ENCODE data around the gene SLC4A4. TPM values are rescaled to one million over a fixed set of nuclear protein-coding genes. Genes with fewer than 3 reads are reported as not detected.

SLC4A4 gene
- total RNA-seq, 2 experiments from 2014 or later, result 0.08 to 0.14 TPM

DNA sequence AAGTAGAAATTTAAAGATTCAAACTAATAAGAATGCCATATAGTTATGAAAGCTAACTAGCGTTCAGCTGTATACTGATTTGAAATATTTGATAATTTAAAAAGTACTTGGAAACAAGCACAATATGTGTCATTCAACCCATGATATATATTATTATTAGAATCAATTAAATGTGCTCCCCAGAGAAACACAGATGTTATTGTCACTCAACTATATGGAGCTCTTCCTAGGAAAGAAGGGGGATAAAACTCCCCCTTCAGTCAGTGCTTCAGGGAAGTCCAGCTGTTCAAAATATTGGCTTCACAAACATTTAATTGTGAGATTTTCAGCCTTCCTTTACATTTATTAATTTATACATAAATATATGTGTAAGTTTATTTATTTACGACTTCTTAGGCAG is 135.9 kb downstream of the SLC4A4 start:
- intact Hi-C loops (cut with DNase I, micrococcal nuclease), result no loop called here
- Histone ChIP-seq H3K27ac (ENCODE audit: low read depth in 1 of 2, low read length in 2 of 2) (no peak overlapping the region), H3K4me3 (ENCODE audit: low read length) (no peak overlapping the region), H3K36me3 (ENCODE audit: insufficient read depth, low read length) (no peaks in the 10 kb centered on the region), H3K9me3 (ENCODE audit: control insufficient read depth in 1 of 2, insufficient read depth in 1 of 2, low read length in 2 of 2) (no peaks in the 10 kb centered on the region), H3K4me1 (ENCODE audit: insufficient read depth, low read length) (no peaks in the 10 kb centered on the region), H3K27me3 (ENCODE audit: control insufficient read depth in 1 of 2, insufficient read depth in 2 of 2, low read length in 2 of 2) (no peaks in the 10 kb centered on the region)
- peaks cover 4% of the 10 kb centered on the region for H3K27me3 Mint-ChIP-seq
- no peaks in the 10 kb centered on the region for H3K36me3 Mint-ChIP-seq (ENCODE audit: low read depth)
- H3K4me3 Mint-ChIP-seq, result no peak overlapping the region
- DNase-seq (no peak), ATAC-seq (ENCODE audit: poor library complexity) (no peak)
- no peak overlapping the region for H3K27ac Mint-ChIP-seq
- TF ChIP-seq CTCF (IDR thresholded peaks at IDR 0.05), result no peak
- ChIA-PET POLR2A (no interaction called here), CTCF (no interaction called here)
- no peaks in the 10 kb centered on the region for H3K9me3 Mint-ChIP-seq
- no peaks in the 10 kb centered on the region for H3K4me1 Mint-ChIP-seq (ENCODE audit: low read depth)

- ATAC-seq (ENCODE audit: poor library complexity) (no peak), DNase-seq (no peak)
- Mint-ChIP-seq H3K4me3 (no peak overlapping the region), H3K27ac (no peak overlapping the region), H3K27me3 (peaks cover 4% of the 10 kb centered on the region), H3K4me1 (ENCODE audit: low read depth) (no peaks in the 10 kb centered on the region), H3K36me3 (ENCODE audit: low read depth) (no peaks in the 10 kb centered on the region), H3K9me3 (no peaks in the 10 kb centered on the region)
- ChIA-PET POLR2A (no interaction called here), CTCF (no interaction called here)
- Histone ChIP-seq H3K9me3 (ENCODE audit: control insufficient read depth in 1 of 2, insufficient read depth in 1 of 2, low read length in 2 of 2) (no peaks in the 10 kb centered on the region), H3K4me3 (ENCODE audit: low read length) (no peak overlapping the region), H3K4me1 (ENCODE audit: insufficient read depth, low read length) (no peaks in the 10 kb centered on the region), H3K36me3 (ENCODE audit: insufficient read depth, low read length) (no peaks in the 10 kb centered on the region), H3K27ac (ENCODE audit: low read depth in 1 of 2, low read length in 2 of 2) (no peak overlapping the region), H3K27me3 (ENCODE audit: control insufficient read depth in 1 of 2, insufficient read depth in 2 of 2, low read length in 2 of 2) (no peaks in the 10 kb centered on the region)
- TF ChIP-seq CTCF (IDR thresholded peaks at IDR 0.05), result no peak
- intact Hi-C loops (cut with DNase I, micrococcal nuclease), result no loop called here
Observed at GRCh38 chr4:71476240-71476639, 137.4 kb downstream of the SLC4A4 start.

DNA sequence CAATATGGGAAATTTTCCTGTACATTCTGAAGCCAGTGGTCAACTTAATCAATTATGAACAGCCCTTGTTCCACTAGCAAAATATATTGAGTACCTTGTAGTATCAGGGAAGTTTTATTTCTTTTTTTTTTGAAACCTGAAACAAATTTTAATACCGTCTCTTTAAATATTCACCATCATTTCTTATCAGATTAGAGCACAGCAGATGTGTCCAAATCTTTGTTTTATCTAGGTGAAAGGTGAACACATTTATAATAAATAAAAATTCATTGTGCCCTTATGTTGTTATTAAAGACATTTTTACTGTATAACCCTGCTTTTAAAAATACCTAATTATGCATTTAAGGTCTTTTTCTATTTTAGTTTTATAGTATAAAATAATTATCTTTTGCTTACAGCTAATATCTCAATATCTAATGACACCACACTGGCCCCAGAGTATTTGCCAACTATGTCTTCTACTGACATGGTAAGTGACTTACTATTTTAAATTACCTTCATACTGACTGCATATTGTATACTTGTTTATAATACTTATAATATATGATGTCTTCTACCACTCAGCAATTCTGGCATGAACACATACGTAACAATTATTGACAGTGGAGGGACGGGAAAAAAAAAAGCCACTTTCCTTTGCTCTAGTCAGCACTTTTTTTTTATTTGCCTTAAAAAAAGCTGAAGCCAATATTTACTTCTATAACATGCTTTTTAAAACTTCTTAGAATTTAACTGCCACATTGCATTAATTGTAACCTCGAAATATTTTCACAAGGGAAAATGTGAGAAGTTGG is 147.9 kb downstream of the SLC4A4 start:
- no peaks in the 10 kb centered on the region for H3K9me3 Mint-ChIP-seq
- ChIA-PET POLR2A (interaction anchor here (0.6 kb wide), 1 partner anchor 679 kb away, joined by 3 read pairs; no protein-coding TSS in a partner anchor), CTCF (no interaction called here)
- H3K4me3 Mint-ChIP-seq, result no peak overlapping the region
- H3K36me3 ChIP-seq (ENCODE audit: insufficient read depth, low read length), result no peaks in the 10 kb centered on the region
- TF ChIP-seq CTCF (IDR thresholded peaks at IDR 0.05), result no peak
- intact Hi-C loops (cut with DNase I, micrococcal nuclease), result no loop called here
- H3K27me3 Mint-ChIP-seq, result peaks cover 6% of the 10 kb centered on the region
- ATAC-seq (ENCODE audit: poor library complexity), result no peak
- no peak overlapping the region for H3K4me3 ChIP-seq (ENCODE audit: low read length)
- no peaks in the 10 kb centered on the region for H3K4me1 ChIP-seq (ENCODE audit: insufficient read depth, low read length)
- H3K4me1 Mint-ChIP-seq (ENCODE audit: low read depth), result no peaks in the 10 kb centered on the region
- DNase-seq, result no peak
- no peak overlapping the region for H3K27ac ChIP-seq (ENCODE audit: low read depth in 1 of 2, low read length in 2 of 2)
- no peaks in the 10 kb centered on the region for H3K9me3 ChIP-seq (ENCODE audit: control insufficient read depth in 1 of 2, insufficient read depth in 1 of 2, low read length in 2 of 2)
- H3K27ac Mint-ChIP-seq, result no peak overlapping the region
- no peaks in the 10 kb centered on the region for H3K36me3 Mint-ChIP-seq (ENCODE audit: low read depth)
- H3K27me3 ChIP-seq (ENCODE audit: control insufficient read depth in 1 of 2, insufficient read depth in 2 of 2, low read length in 2 of 2), result no peaks in the 10 kb centered on the region

Measured in CD4-positive, alpha-beta T cell (primary cell).